ENCODE measurements around the gene FAM83C. TPM values are rescaled to one million over a fixed set of nuclear protein-coding genes. Genes with fewer than 3 reads are reported as not detected.

FAM83C gene
- total RNA-seq, 2 experiments from 2014 or later, result not detected

- no peak for DNase-seq (ENCODE audit: low spot score)
- no peaks in the 10 kb centered on the region for H3K9me2 ChIP-seq (ENCODE audit: insufficient read depth, low read length)
- no peak overlapping the region for H3K4me3 ChIP-seq (ENCODE audit: low read depth, low read length, poor library complexity, severe bottlenecking)
- H2AFZ ChIP-seq (ENCODE audit: low read length), result no peak overlapping the region
- H3K36me3 ChIP-seq (ENCODE audit: insufficient read depth, low read length), result 0 out of 2 replicates have a peak, but pooled peaks cover 5% of the 10 kb centered on the region
- H4K20me1 ChIP-seq (ENCODE audit: insufficient read depth, low read length), result 0 out of 2 replicates have a peak, but pooled peaks cover 5% of the 10 kb centered on the region
- POLR2A ChIA-PET, result no interaction called here
- no TSS peak for BruUV-seq (replicated peaks)
- intact Hi-C loops (cut with micrococcal nuclease; ENCODE audit: unreplicated experiment), result no loop called here
- CTCF ChIA-PET (ENCODE audit: unreplicated experiment), result no interaction called here
- H3K4me2 ChIP-seq (ENCODE audit: low read length), result no peak overlapping the region
- H3K9me3 ChIP-seq (ENCODE audit: low read length), result no peaks in the 10 kb centered on the region
- TF ChIP-seq CTCF (conservative IDR thresholded peaks at IDR 0.05; ENCODE audit: low read length) (no peak), EZH2phosphoT487 (IDR thresholded peaks at IDR 0.05; ENCODE audit: borderline replicate concordance, low read depth, low read length) (no peak)
- H3K79me2 ChIP-seq (ENCODE audit: insufficient read depth, low read depth, low read length), result no peaks in the 10 kb centered on the region
- H3K27ac ChIP-seq (ENCODE audit: low read depth, low read length, poor library complexity, severe bottlenecking), result no peak overlapping the region
- no peaks in the 10 kb centered on the region for H3K4me1 ChIP-seq (ENCODE audit: insufficient read depth, low read length, poor library complexity, severe bottlenecking)
Measured at GRCh38 chr20:35334311-35335101, 42.3 kb upstream of the FAM83C start.

- Histone ChIP-seq H3K27ac (ENCODE audit: low read depth, low read length, poor library complexity, severe bottlenecking) (no peak overlapping the region), H3K9me3 (ENCODE audit: low read length) (no peaks in the 10 kb centered on the region), H3K4me3 (ENCODE audit: low read depth, low read length, poor library complexity, severe bottlenecking) (no peak overlapping the region), H2AFZ (ENCODE audit: low read length) (no peak overlapping the region), H3K4me1 (ENCODE audit: insufficient read depth, low read length, poor library complexity, severe bottlenecking) (no peaks in the 10 kb centered on the region), H3K4me2 (ENCODE audit: low read length) (no peak overlapping the region), H3K36me3 (ENCODE audit: insufficient read depth, low read length) (0 out of 2 replicates have a peak, but pooled peaks cover 5% of the 10 kb centered on the region), H4K20me1 (ENCODE audit: insufficient read depth, low read length) (0 out of 2 replicates have a peak, but pooled peaks cover 5% of the 10 kb centered on the region), H3K9me2 (ENCODE audit: insufficient read depth, low read length) (no peaks in the 10 kb centered on the region), H3K79me2 (ENCODE audit: insufficient read depth, low read depth, low read length) (no peaks in the 10 kb centered on the region)
- BruUV-seq (replicated peaks), result no TSS peak
- POLR2A ChIA-PET, result no interaction called here
- TF ChIP-seq CTCF (conservative IDR thresholded peaks at IDR 0.05; ENCODE audit: low read length), result no peak
- no peak for TF ChIP-seq EZH2phosphoT487 (IDR thresholded peaks at IDR 0.05; ENCODE audit: borderline replicate concordance, low read depth, low read length)
- CTCF ChIA-PET (ENCODE audit: unreplicated experiment), result no interaction called here
- intact Hi-C loops (cut with micrococcal nuclease; ENCODE audit: unreplicated experiment), result no loop called here
- no peak for DNase-seq (ENCODE audit: low spot score)
Measured at GRCh38 chr20:35333606-35334005, 41.4 kb upstream of the FAM83C start.

Measured in OCI-LY7 (cell line).